ENCODE measurements around the gene ST8SIA1. TPM values are rescaled to one million over a fixed set of nuclear protein-coding genes. Genes with fewer than 3 reads are reported as not detected.

Gene ST8SIA1
- total and polyA plus RNA-seq, 9 donors = 0.69 to 18.1 (median 4.1) TPM

- no peak overlapping the region for H3K4me3 ChIP-seq
- 13 to 24% (median 23%) methylated on average over 2 of the region's 2 CpGs for WGBS, 3 donors
- H3K27me3 ChIP-seq = no peaks in the 10 kb centered on the region
- no peaks in the 10 kb centered on the region for H3K4me1 ChIP-seq (ENCODE audit: insufficient read depth)
- TF ChIP-seq POLR2A (IDR thresholded peaks at IDR 0.05) (no peak), CTCF (IDR thresholded peaks at IDR 0.05) (no peak)
- no peak for DNase-seq
- H3K9me3 ChIP-seq = no peaks in the 10 kb centered on the region
- intact Hi-C loops (cut with DNase I) = no loop called here
- H3K36me3 ChIP-seq = no peaks in the 10 kb centered on the region
- no peak overlapping the region for H3K27ac ChIP-seq
Measured at GRCh38 chr12:22262309-22262708, 72.2 kb downstream of the ST8SIA1 start.

GRCh38 chr12:22257100-22257499, 77.4 kb downstream of the ST8SIA1 start:
- intact Hi-C loops (cut with DNase I) = no loop called here
- no peak for DNase-seq
- H3K27ac ChIP-seq = no peak overlapping the region
- TF ChIP-seq POLR2A (IDR thresholded peaks at IDR 0.05) (no peak), EP300 (IDR thresholded peaks at IDR 0.05) (no peak), CTCF (IDR thresholded peaks at IDR 0.05) (no peak)
- no peaks in the 10 kb centered on the region for H3K27me3 ChIP-seq
- peaks cover 1% of the 10 kb centered on the region for H3K4me1 ChIP-seq (ENCODE audit: insufficient read depth)
- 70 to 82% (median 81%) methylated on average over 6 of the region's 6 CpGs for WGBS, 3 donors
- H3K36me3 ChIP-seq = no peaks in the 10 kb centered on the region
- H3K4me3 ChIP-seq = no peak overlapping the region
- H3K9me3 ChIP-seq = no peaks in the 10 kb centered on the region

- TF ChIP-seq POLR2A (IDR thresholded peaks at IDR 0.05) (no peak), EP300 (IDR thresholded peaks at IDR 0.05) (no peak), CTCF (IDR thresholded peaks at IDR 0.05) (no peak)
Measured at GRCh38 chr12:22256605-22257004, 77.9 kb downstream of the ST8SIA1 start.

GRCh38 chr12:22256041-22256441, 78.5 kb downstream of the ST8SIA1 start:
- H3K9me3 ChIP-seq = no peaks in the 10 kb centered on the region
- no peak overlapping the region for H3K27ac ChIP-seq
- no peaks in the 10 kb centered on the region for H3K27me3 ChIP-seq
- TF ChIP-seq POLR2A (IDR thresholded peaks at IDR 0.05) = no peak
- TF ChIP-seq EP300 (IDR thresholded peaks at IDR 0.05) = no peak
- TF ChIP-seq CTCF (IDR thresholded peaks at IDR 0.05) = no peak
- no peaks in the 10 kb centered on the region for H3K36me3 ChIP-seq
- 72 to 80% (median 77%) methylated on average over 7 of the region's 7 CpGs for WGBS, 3 donors
- peaks cover 1% of the 10 kb centered on the region for H3K4me1 ChIP-seq (ENCODE audit: insufficient read depth)
- H3K4me3 ChIP-seq = no peak overlapping the region
- DNase-seq = no peak
- intact Hi-C loops (cut with DNase I) = no loop called here

More at GRCh38 chr12:22256605-22257004, 77.9 kb downstream of the ST8SIA1 start:
- intact Hi-C loops (cut with DNase I) = no loop called here
- Histone ChIP-seq H3K36me3 (no peaks in the 10 kb centered on the region), H3K9me3 (no peaks in the 10 kb centered on the region), H3K4me3 (no peak overlapping the region), H3K4me1 (ENCODE audit: insufficient read depth) (peaks cover 1% of the 10 kb centered on the region), H3K27ac (no peak overlapping the region), H3K27me3 (no peaks in the 10 kb centered on the region)
- no peak for DNase-seq
- WGBS, 3 donors = 19 to 39% (median 32%) methylated on average over 1 of the region's 1 CpG

All from ovary (tissue), 9 donors.